ENCODE measurements around the gene ABCA12.

DNA sequence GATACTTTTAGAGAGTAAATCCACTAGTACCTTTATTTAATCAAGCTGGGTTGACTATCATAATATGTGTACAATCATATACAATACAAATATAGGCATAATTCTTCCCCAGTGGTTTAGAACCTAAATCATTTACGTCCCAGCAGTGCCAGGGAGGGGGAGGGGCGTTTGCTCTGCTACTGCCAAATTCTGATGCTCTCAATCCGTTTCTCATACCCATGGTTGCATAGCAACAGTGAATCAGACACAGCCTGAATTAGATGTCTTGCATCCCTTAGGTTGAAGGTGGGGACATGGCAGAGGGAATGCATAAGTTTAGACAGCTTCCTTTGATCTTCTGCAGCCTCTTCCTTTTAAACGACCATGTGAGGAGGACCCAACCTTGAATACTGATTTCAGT is 135.4 kb downstream of the ABCA12 start:
- TF ChIP-seq, protein P1, sequence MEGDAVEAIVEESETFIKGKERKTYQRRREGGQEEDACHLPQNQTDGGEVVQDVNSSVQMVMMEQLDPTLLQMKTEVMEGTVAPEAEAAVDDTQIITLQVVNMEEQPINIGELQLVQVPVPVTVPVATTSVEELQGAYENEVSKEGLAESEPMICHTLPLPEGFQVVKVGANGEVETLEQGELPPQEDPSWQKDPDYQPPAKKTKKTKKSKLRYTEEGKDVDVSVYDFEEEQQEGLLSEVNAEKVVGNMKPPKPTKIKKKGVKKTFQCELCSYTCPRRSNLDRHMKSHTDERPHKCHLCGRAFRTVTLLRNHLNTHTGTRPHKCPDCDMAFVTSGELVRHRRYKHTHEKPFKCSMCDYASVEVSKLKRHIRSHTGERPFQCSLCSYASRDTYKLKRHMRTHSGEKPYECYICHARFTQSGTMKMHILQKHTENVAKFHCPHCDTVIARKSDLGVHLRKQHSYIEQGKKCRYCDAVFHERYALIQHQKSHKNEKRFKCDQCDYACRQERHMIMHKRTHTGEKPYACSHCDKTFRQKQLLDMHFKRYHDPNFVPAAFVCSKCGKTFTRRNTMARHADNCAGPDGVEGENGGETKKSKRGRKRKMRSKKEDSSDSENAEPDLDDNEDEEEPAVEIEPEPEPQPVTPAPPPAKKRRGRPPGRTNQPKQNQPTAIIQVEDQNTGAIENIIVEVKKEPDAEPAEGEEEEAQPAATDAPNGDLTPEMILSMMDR (conservative IDR thresholded peaks at IDR 0.05): no peak
- no peak for TF ChIP-seq ZFX (IDR thresholded peaks at IDR 0.05)

Data from C4-2B (cell line).